H1 (cell line): ENCODE data around the gene ASB11. TPM values are rescaled to one million over a fixed set of nuclear protein-coding genes. Genes with fewer than 3 reads are reported as not detected.

Experiments
- CTCF ChIA-PET: fragments of 300-600 bp; sonication (Branson Sonifier 250); formaldehyde crosslinking; loops from one replicate; lab custom pipeline; 2021; ENCODE audit not compliant: partially characterized antibody; lab: Charles Lee
- POLR2A ChIA-PET: fragments of 300-600 bp; sonication (Branson Sonifier 250); formaldehyde crosslinking; loops from one replicate; lab custom pipeline; 2021; ENCODE audit warnings: inconsistent platforms; ENCODE audit not compliant: partially characterized antibody; lab: Charles Lee
- DNase-seq, 2 experiments: peaks; one replicate each; pipeline versions ENCODE4 v3.0.0 to v3.0.0-alpha.2; 2010 to 2022; ENCODE audit warnings: low spot score in 2 of 2, low read depth in 1 of 2, mixed read lengths in 1 of 2
- FAIRE-seq: peaks from 2 replicates; lab custom pipeline; 2011; peaks lifted over from hg19 to GRCh38; lab: Jason Lieb, UNC
- H2AFZ ChIP-seq: 2 replicates; pipeline ENCODE4 v1.8.1; 2012; ENCODE audit warnings: low read length, inconsistent platforms
- H2AK5ac ChIP-seq: 2 replicates; pipeline ENCODE4 v1.6.1; 2013; ENCODE audit warnings: low read depth, low read length
- H2BK120ac ChIP-seq: replicated peaks from 2 replicates; pipeline ENCODE3; 2013; ENCODE audit warnings: low read depth, low read length, inconsistent platforms
- H2BK12ac ChIP-seq: 2 replicates; pipeline ENCODE4 v1.6.1; 2013; ENCODE audit warnings: low read depth, low read length
- H2BK15ac ChIP-seq: 2 replicates; pipeline ENCODE4 v1.6.1; 2013; ENCODE audit warnings: low read length
- H2BK20ac ChIP-seq: 2 replicates; pipeline ENCODE4 v1.6.1; 2013; ENCODE audit warnings: low read length
- H2BK5ac ChIP-seq: 2 replicates; pipeline ENCODE4 v1.6.1; 2013; ENCODE audit warnings: low read depth, low read length
- H3K14ac ChIP-seq: 2 replicates; pipeline ENCODE4 v1.6.1; 2013; ENCODE audit warnings: inconsistent platforms; ENCODE audit not compliant: insufficient read length
- H3K18ac ChIP-seq: 2 replicates; pipeline ENCODE4 v1.6.1; 2013; ENCODE audit warnings: low read length; ENCODE audit errors: extremely low read depth
- H3K23ac ChIP-seq: 2 replicates; pipeline ENCODE4 v1.6.1; 2013; ENCODE audit warnings: inconsistent platforms; ENCODE audit not compliant: insufficient read length
- H3K23me2 ChIP-seq: 2 replicates; pipeline ENCODE4 v1.6.1; 2013; ENCODE audit warnings: low read depth, low read length
- H3K27ac ChIP-seq: 2 replicates; pipeline ENCODE4 v1.6.1; 2011; ENCODE audit warnings: low read depth, low read length, inconsistent platforms
- H3K27me3 ChIP-seq, 4 experiments: replicated peaks in 1 of 4; 1 replicate in 1 of 4; 2 replicates in 3 of 4; pipeline versions ENCODE4 v1.6.1 to v1.8.1; 2011 to 2013; ENCODE audit warnings: low read length in 3 of 4, mild to moderate bottlenecking in 3 of 4, inconsistent platforms in 2 of 4, mixed read lengths in 2 of 4, moderate library complexity in 1 of 4; ENCODE audit not compliant: control insufficient read depth in 3 of 4, insufficient read depth in 3 of 4; ENCODE audit errors: extremely low read depth in 1 of 4
- H3K36me3 ChIP-seq, 4 experiments: 2 replicates each; pipeline versions ENCODE4 v1.6.1 to v1.8.1; 2011 to 2013; ENCODE audit warnings: mild to moderate bottlenecking in 4 of 4, low read length in 3 of 4, moderate library complexity in 2 of 4, control low read depth in 1 of 4, inconsistent platforms in 1 of 4; ENCODE audit not compliant: insufficient read depth in 4 of 4, control insufficient read depth in 2 of 4
- H3K4ac ChIP-seq: replicated peaks from 2 replicates; pipeline ENCODE3; 2013; ENCODE audit warnings: low read length, low read depth, mixed read lengths, inconsistent platforms; ENCODE audit not compliant: insufficient read length
- H3K4me1 ChIP-seq, 4 experiments: replicated peaks in 1 of 4; 1 replicate in 1 of 4; 2 replicates in 3 of 4; pipeline versions ENCODE4 v1.6.1 to v1.8.1; 2011 to 2013; ENCODE audit warnings: low read length in 3 of 4, inconsistent platforms in 2 of 4, mixed read lengths in 1 of 4; ENCODE audit not compliant: insufficient read depth in 4 of 4, control insufficient read depth in 3 of 4
- H3K4me2 ChIP-seq, 2 experiments: 2 replicates each; pipeline versions ENCODE4 v1.6.1 to v1.8.1; 2011 to 2013; ENCODE audit warnings: low read depth in 2 of 2, low read length in 2 of 2, control low read depth in 1 of 2, inconsistent platforms in 1 of 2, mild to moderate bottlenecking in 1 of 2; ENCODE audit not compliant: insufficient read depth in 1 of 2
- H3K4me3 ChIP-seq, 4 experiments: fragments of 200-600, 300-600 bp in 1 of 4; sonication (generic), shearing (Covaris generic), sonication (Bioruptor Twin) in 1 of 4; 2 replicates each; pipeline versions ENCODE4 v1.5.1 to v1.8.1; 2011 to 2016; ENCODE audit warnings: low read length in 4 of 4, low read depth in 3 of 4, control low read depth in 2 of 4, inconsistent platforms in 2 of 4, mild to moderate bottlenecking in 2 of 4, mixed read lengths in 1 of 4, moderate library complexity in 1 of 4; ENCODE audit not compliant: insufficient read depth in 2 of 4; ENCODE audit errors: extremely low read depth in 1 of 4
- H3K56ac ChIP-seq: replicated peaks from 2 replicates; pipeline ENCODE3; 2013; ENCODE audit warnings: low read depth, mild to moderate bottlenecking, mixed read lengths, low read length, inconsistent platforms; ENCODE audit not compliant: insufficient read length
- H3K79me1 ChIP-seq: 2 replicates; pipeline ENCODE4 v1.6.1; 2013; ENCODE audit warnings: low read depth, low read length, control low read depth
- H3K79me2 ChIP-seq, 2 experiments: 2 replicates each; pipeline versions ENCODE4 v1.6.1 to v1.8.1; 2012 to 2013; ENCODE audit warnings: low read length in 2 of 2, mild to moderate bottlenecking in 2 of 2, inconsistent platforms in 1 of 2; ENCODE audit not compliant: insufficient read depth in 2 of 2, control insufficient read depth in 1 of 2
- H3K9ac ChIP-seq, 4 experiments: replicated peaks in 1 of 4; 1 replicate in 1 of 4; 2 replicates in 3 of 4; pipeline versions ENCODE4 v1.6.1 to v1.8.1; 2011 to 2013; ENCODE audit warnings: low read depth in 3 of 4, low read length in 3 of 4, control low read depth in 2 of 4, mild to moderate bottlenecking in 2 of 4, moderate library complexity in 2 of 4, inconsistent platforms in 1 of 4; ENCODE audit errors: extremely low read depth in 1 of 4
- H3K9me3 ChIP-seq, 2 experiments: 2 replicates each; pipeline versions ENCODE4 v1.6.1 to v1.8.1; 2012 to 2013; ENCODE audit warnings: mild to moderate bottlenecking in 2 of 2, moderate library complexity in 2 of 2, control low read depth in 1 of 2, inconsistent platforms in 1 of 2, low read depth in 1 of 2, low read length in 1 of 2, mixed read lengths in 1 of 2; ENCODE audit not compliant: insufficient read depth in 2 of 2
- H4K20me1 ChIP-seq, 2 experiments: replicated peaks in 1 of 2; 2 replicates each; pipeline versions ENCODE3 to v1.8.1; 2011 to 2013; ENCODE audit warnings: inconsistent platforms in 2 of 2, low read length in 2 of 2, mild to moderate bottlenecking in 1 of 2; ENCODE audit not compliant: insufficient read depth in 2 of 2, control insufficient read depth in 1 of 2
- H4K5ac ChIP-seq: 2 replicates; pipeline ENCODE4 v1.6.1; 2013; ENCODE audit warnings: low read length, low read depth, mixed read lengths, inconsistent platforms; ENCODE audit not compliant: insufficient read length
- H4K8ac ChIP-seq: 2 replicates; pipeline ENCODE4 v1.8.0; 2013; ENCODE audit warnings: mild to moderate bottlenecking, moderate library complexity, low read length, inconsistent platforms; ENCODE audit not compliant: insufficient read depth; ENCODE audit errors: extremely low read depth
- H4K91ac ChIP-seq: replicated peaks from 2 replicates; pipeline ENCODE3; 2013; ENCODE audit warnings: low read length, mixed read lengths, inconsistent platforms; ENCODE audit not compliant: insufficient read length
- CTCF ChIP-seq, 3 experiments: IDR thresholded peaks; 1 replicate in 2 of 3; 2 replicates in 1 of 3; pipeline versions ENCODE4 v1.5.1 to v1.6.1; 2011; ENCODE audit warnings: low read length in 3 of 3, mild to moderate bottlenecking in 3 of 3, inconsistent platforms in 2 of 3, low read depth in 1 of 3, moderate library complexity in 1 of 3; ENCODE audit not compliant: insufficient read depth in 1 of 3; ENCODE audit errors: control extremely low read depth in 1 of 3
- RXRA ChIP-seq: IDR thresholded peaks from 2 replicates; pipeline ENCODE4 v1.6.1; 2011; ENCODE audit warnings: low read depth, mild to moderate bottlenecking, low read length, moderate library complexity; ENCODE audit not compliant: insufficient read depth
- SP4 ChIP-seq: IDR thresholded peaks from 2 replicates; pipeline ENCODE4 v1.6.1; 2012; ENCODE audit warnings: low read length, inconsistent platforms
- SRF ChIP-seq: IDR thresholded peaks from 2 replicates; pipeline ENCODE4 v1.6.1; 2011; ENCODE audit warnings: mild to moderate bottlenecking, low read depth, low read length, moderate library complexity
- WGBS, 2 experiments: shearing (Covaris generic) in 1 of 2; methylation state at CpG; one replicate each; pipeline versions ENCODE4 v1.1.6 to v1.1.7; 2013 to 2015; ENCODE audit warnings: low lambda C conversion rate in 2 of 2, mixed read lengths in 2 of 2, inconsistent platforms in 1 of 2, low coverage in 1 of 2, missing lambda C conversion rate in 1 of 2; ENCODE audit not compliant: insufficient replicate concordance in 2 of 2, insufficient coverage in 1 of 2, insufficient read length in 1 of 2; ENCODE audit errors: extremely low coverage in 1 of 2, missing lambda C conversion rate in 1 of 2; 5-methylcytosine and 5-hydroxymethylcytosine counted together
- polyA plus RNA-seq, 7 experiments: library from polyadenylated mRNA; depleted of rRNA in 3 of 7; stranded (reverse) in 5 of 7; unstranded in 2 of 7; fragments of >200 nt in 5 of 7; fragments of 200-250 nt in 2 of 7; gene quantifications; 1 replicate in 5 of 7; 2 replicates in 1 of 7; 4 replicates in 1 of 7; pipeline versions ENCODE4 v1.2.1 to v1.2.3, GENCODE V29; 2011 to 2013; ENCODE audit warnings: missing spikeins in 2 of 7, mixed read lengths in 2 of 7
- total RNA-seq: library from RNA; stranded (reverse); fragmentation: NEBNext Ultra II Directional; extraction: Animal tissue kit (Norgen Biotek cat#: 25700); gene quantifications from 2 replicates; pipeline ENCODE4 v1.2.1, GENCODE V29; 2021
- TF ChIP-seq, protein P1 (sequence below): IDR thresholded peaks from 2 replicates; pipeline ENCODE4 v1.6.1; 2011; ENCODE audit warnings: low read depth, mild to moderate bottlenecking, low read length; ENCODE audit not compliant: insufficient read depth

ASB11 gene
- total and polyA plus RNA-seq, 2 of the 8 experiments (the other 6 are each of a cell fraction or from before 2014, with no cell fraction given), result not detected

DNA sequence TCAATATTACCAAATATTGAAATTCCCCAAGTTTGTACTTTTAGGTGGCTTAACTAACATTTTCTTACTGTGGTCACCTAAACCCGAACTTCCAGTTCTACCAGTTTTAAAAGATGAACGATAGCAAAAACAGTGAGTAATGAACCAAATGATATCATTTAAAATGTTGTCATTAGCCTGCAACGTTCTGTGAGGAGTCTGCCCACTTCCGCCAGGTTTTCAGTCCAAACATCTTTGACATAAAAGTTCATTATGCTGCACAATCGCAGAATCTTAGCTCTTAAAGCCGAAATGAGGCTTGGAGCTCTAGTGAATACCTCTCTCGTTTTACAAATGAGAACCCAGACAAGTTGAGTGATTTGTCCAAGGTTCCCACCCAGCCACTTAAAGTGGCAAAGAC, 19.1 kb upstream of the ASB11 start:
- Histone ChIP-seq H3K23me2 (0 out of 2 replicates have a peak, but pooled peaks cover 2% of the 10 kb centered on the region), H3K18ac (no peak overlapping the region), H4K8ac (peak overlapping the region; percentile 91; the same call in 1 of the 2 replicates), H3K79me1 (no peaks in the 10 kb centered on the region), H2AK5ac (no peak overlapping the region), H4K91ac (no peak overlapping the region), H3K9me3 (no peaks in the 10 kb centered on the region), H3K27me3 (no peaks in the 10 kb centered on the region), H3K9ac (peak overlapping the region in 2 of 4 experiments; percentile 82 to 84; a peak in 3 of 7 replicates), H2AFZ (no peak overlapping the region), H3K56ac (no peak overlapping the region), H2BK12ac (no peak overlapping the region), H2BK20ac (no peak overlapping the region), H3K36me3 (peaks cover 0 to 14% (median 4%) of the 10 kb centered on the region in 4 experiments; a peak in 3 of 8 replicates), H3K27ac (peak overlapping the region; percentile 63; the same call in 1 of the 2 replicates), H3K4me1 (no peaks in the 10 kb centered on the region), H3K4me3 (peak overlapping the region; percentile 57 to 85 (median 72)), H2BK15ac (no peak overlapping the region), H2BK5ac (no peak overlapping the region), H2BK120ac (no peak overlapping the region), H3K79me2 (peaks cover 0 to 6% of the 10 kb centered on the region in 2 experiments; a peak in 2 of 4 replicates), H4K5ac (no peak overlapping the region), H3K23ac (no peak overlapping the region), H3K4me2 (peak overlapping the region; percentile 66 to 75), H3K14ac (no peak overlapping the region), H4K20me1 (no peaks in the 10 kb centered on the region), H3K4ac (no peak overlapping the region)
- no peak for FAIRE-seq
- WGBS, 2 experiments, result 41% methylated on average over 3 of the region's 7 CpGs; no CpG with 5 or more reads in 1 of the 2 experiments
- DNase-seq, result no peak
- CTCF ChIA-PET, result no interaction called here
- POLR2A ChIA-PET, result interaction anchor here (0.8 kb wide), 2 partner anchors 342 to 404 kb away, joined by 3 read pairs; partner anchors contain the start of gene CA5B
- TF ChIP-seq SP4 (no peak), SRF (no peak), RXRA (no peak), CTCF (IDR thresholded peaks at IDR 0.05; ENCODE audit: control extremely low read depth in 1 of 3, insufficient read depth in 1 of 3, low read depth in 1 of 3, low read length in 3 of 3) (no peak)
- TF ChIP-seq, protein P1, sequence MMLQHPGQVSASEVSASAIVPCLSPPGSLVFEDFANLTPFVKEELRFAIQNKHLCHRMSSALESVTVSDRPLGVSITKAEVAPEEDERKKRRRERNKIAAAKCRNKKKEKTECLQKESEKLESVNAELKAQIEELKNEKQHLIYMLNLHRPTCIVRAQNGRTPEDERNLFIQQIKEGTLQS, result no peak
